CD4-positive, alpha-beta T cell (primary cell): ENCODE results near the gene DNAI2. TPM values are rescaled to one million over a fixed set of nuclear protein-coding genes. Genes with fewer than 3 reads are reported as not detected.

Source experiments
- ATAC-seq: fragments of 200-7000 bp; cut with Tn5 transposase; one replicate; pipeline ENCODE4 v1.10.0; 2022; ENCODE audit warnings: mild to moderate bottlenecking; ENCODE audit not compliant: poor library complexity
- CTCF ChIA-PET: fragments of 350-600 bp; sonication (Branson Sonifier 250); formaldehyde crosslinking; loops from one replicate; lab custom pipeline; 2021; ENCODE audit warnings: antibody characterized with exemption, inconsistent platforms; lab: Charles Lee
- POLR2A ChIA-PET: fragments of 350-600 bp; sonication (Branson Sonifier 250); formaldehyde crosslinking; loops from one replicate; lab custom pipeline; 2021; ENCODE audit warnings: antibody characterized with exemption, inconsistent platforms; lab: Charles Lee
- DNase-seq, 14 experiments: peaks; one replicate each; pipeline ENCODE4 v3.0.0-alpha.2; 2013 to 2020; ENCODE audit warnings: mixed read lengths in 2 of 14
- H3K27ac ChIP-seq, 2 donors: one replicate each; pipeline versions ENCODE4 v1.5.1 to v1.7.0; 2013; ENCODE audit warnings: low read length in 2 of 2, low read depth in 1 of 2, mild to moderate bottlenecking in 1 of 2
- H3K27me3 ChIP-seq, 2 experiments: 1 replicate in 1 of 2; 2 replicates in 1 of 2; pipeline versions ENCODE4 v1.6.1 to v1.7.0; 2013; ENCODE audit warnings: low read length in 2 of 2, control low read depth in 1 of 2, mild to moderate bottlenecking in 1 of 2, moderate library complexity in 1 of 2; ENCODE audit not compliant: insufficient read depth in 2 of 2, control insufficient read depth in 1 of 2
- H3K36me3 ChIP-seq: one replicate; pipeline ENCODE4 v1.6.1; 2013; ENCODE audit warnings: low read length, control low read depth; ENCODE audit not compliant: insufficient read depth
- H3K4me1 ChIP-seq: one replicate; pipeline ENCODE4 v1.6.1; 2013; ENCODE audit warnings: low read length, control low read depth; ENCODE audit not compliant: insufficient read depth
- H3K4me3 ChIP-seq: one replicate; pipeline ENCODE4 v1.5.1; 2013; ENCODE audit warnings: mild to moderate bottlenecking, low read length, moderate library complexity
- H3K9me3 ChIP-seq, 2 experiments: 1 replicate in 1 of 2; 2 replicates in 1 of 2; pipeline versions ENCODE4 v1.6.1 to v1.7.0; 2013; ENCODE audit warnings: low read length in 2 of 2, mild to moderate bottlenecking in 2 of 2, control low read depth in 1 of 2, moderate library complexity in 1 of 2; ENCODE audit not compliant: control insufficient read depth in 1 of 2, insufficient read depth in 1 of 2
- H3K27ac Mint-ChIP-seq: one replicate; pipeline ENCODE4 v1.8.0; 2020; ENCODE audit warnings: mixed read lengths
- H3K27me3 Mint-ChIP-seq: one replicate; pipeline ENCODE4 v1.8.0; 2021; ENCODE audit warnings: mixed read lengths
- H3K36me3 Mint-ChIP-seq: one replicate; pipeline ENCODE4 v1.8.0; 2021; ENCODE audit warnings: low read depth, mixed read lengths
- H3K4me1 Mint-ChIP-seq: one replicate; pipeline ENCODE4 v1.8.0; 2021; ENCODE audit warnings: low read depth, mixed read lengths
- H3K4me3 Mint-ChIP-seq: one replicate; pipeline ENCODE4 v1.8.0; 2020; ENCODE audit warnings: mild to moderate bottlenecking, mixed read lengths
- H3K9me3 Mint-ChIP-seq: one replicate; pipeline ENCODE4 v1.8.0; 2020; ENCODE audit warnings: mixed read lengths
- intact Hi-C, 2 experiments: fragments of 100-400 bp; cut with DNase I in 1 of 2; cut with micrococcal nuclease in 1 of 2; formaldehyde crosslinking; loops; one replicate each; pipeline versions ENCODE4 v1.15.1 to v1.9.0; 2023 to 2025; cut with DNase I, micrococcal nuclease
- total RNA-seq, 174 experiments: library from RNA in 2 of 174; stranded (reverse) in 2 of 174; gene quantifications; one replicate each; pipeline ENCODE4 v1.2.3 and lab custom pipeline; 2021 to 2026
- TF ChIP-seq, protein P1 (sequence below): fragments of 200-600 bp; IDR thresholded peaks from one replicate; pipeline ENCODE4 v1.8.0; 2022; ENCODE audit warnings: antibody characterized with exemption, mild to moderate bottlenecking

Gene DNAI2
- total RNA-seq, 2 experiments from 2014 or later = 0.66 to 1.2 TPM

GRCh38 chr17:74249590-74250270 lies 24.3 kb upstream of the DNAI2 start:
- no peak overlapping the region for H3K27ac Mint-ChIP-seq
- ChIA-PET POLR2A (no interaction called here), CTCF (no interaction called here)
- H3K4me3 ChIP-seq = no peak overlapping the region
- peaks cover 9% of the 10 kb centered on the region for H3K36me3 Mint-ChIP-seq
- intact Hi-C loops = no loop called here
- no peaks in the 10 kb centered on the region for H3K4me1 Mint-ChIP-seq
- peaks cover 12% of the 10 kb centered on the region for H3K36me3 ChIP-seq
- no peaks in the 10 kb centered on the region for H3K4me1 ChIP-seq
- no peak overlapping the region for H3K4me3 Mint-ChIP-seq
- no peaks in the 10 kb centered on the region for H3K9me3 Mint-ChIP-seq
- DNase-seq = no peak
- no peak for ATAC-seq
- H3K27me3 Mint-ChIP-seq = no peaks in the 10 kb centered on the region
- TF ChIP-seq, protein P1, sequence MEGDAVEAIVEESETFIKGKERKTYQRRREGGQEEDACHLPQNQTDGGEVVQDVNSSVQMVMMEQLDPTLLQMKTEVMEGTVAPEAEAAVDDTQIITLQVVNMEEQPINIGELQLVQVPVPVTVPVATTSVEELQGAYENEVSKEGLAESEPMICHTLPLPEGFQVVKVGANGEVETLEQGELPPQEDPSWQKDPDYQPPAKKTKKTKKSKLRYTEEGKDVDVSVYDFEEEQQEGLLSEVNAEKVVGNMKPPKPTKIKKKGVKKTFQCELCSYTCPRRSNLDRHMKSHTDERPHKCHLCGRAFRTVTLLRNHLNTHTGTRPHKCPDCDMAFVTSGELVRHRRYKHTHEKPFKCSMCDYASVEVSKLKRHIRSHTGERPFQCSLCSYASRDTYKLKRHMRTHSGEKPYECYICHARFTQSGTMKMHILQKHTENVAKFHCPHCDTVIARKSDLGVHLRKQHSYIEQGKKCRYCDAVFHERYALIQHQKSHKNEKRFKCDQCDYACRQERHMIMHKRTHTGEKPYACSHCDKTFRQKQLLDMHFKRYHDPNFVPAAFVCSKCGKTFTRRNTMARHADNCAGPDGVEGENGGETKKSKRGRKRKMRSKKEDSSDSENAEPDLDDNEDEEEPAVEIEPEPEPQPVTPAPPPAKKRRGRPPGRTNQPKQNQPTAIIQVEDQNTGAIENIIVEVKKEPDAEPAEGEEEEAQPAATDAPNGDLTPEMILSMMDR = no peak
- no peaks in the 10 kb centered on the region for H3K27me3 ChIP-seq
- H3K27ac ChIP-seq = no peak overlapping the region
- H3K9me3 ChIP-seq = no peaks in the 10 kb centered on the region

- ChIA-PET CTCF (no interaction called here), POLR2A (no interaction called here)
- H3K4me3 Mint-ChIP-seq = no peak overlapping the region
Observed at GRCh38 chr17:74250324-74250995, 23.6 kb upstream of the DNAI2 start.

DNA sequence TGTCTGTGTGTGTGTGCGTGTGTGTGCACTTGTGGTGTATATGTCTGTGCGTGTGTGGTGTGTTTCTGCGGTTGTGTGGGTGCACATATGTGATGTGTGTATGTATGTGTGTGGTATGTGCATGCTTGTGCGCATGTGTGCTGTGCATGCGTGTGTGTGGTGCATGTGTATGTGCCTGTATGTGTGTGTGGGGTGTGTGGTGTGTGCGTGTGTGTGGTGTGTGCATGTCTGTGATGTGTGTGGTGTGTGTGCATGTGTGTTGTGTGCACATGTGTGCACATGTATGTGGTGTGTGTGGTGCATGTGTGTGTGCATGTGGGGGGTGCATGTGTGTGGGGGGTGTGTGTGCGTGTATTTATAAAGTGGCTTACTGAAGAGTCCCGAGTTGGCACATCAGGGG lies 23.0 kb upstream of the DNAI2 start:
- CTCF ChIA-PET = no interaction called here
- Mint-ChIP-seq H3K27ac (no peak overlapping the region), H3K27me3 (no peaks in the 10 kb centered on the region), H3K4me1 (no peaks in the 10 kb centered on the region), H3K9me3 (no peaks in the 10 kb centered on the region), H3K36me3 (peaks cover 9% of the 10 kb centered on the region), H3K4me3 (no peak overlapping the region)
- H3K9me3 ChIP-seq = no peaks in the 10 kb centered on the region
- H3K4me3 ChIP-seq = no peak overlapping the region
- ATAC-seq (no peak), DNase-seq (no peak)
- TF ChIP-seq, protein P1 = no peak
- POLR2A ChIA-PET = no interaction called here
- no peaks in the 10 kb centered on the region for H3K27me3 ChIP-seq
- intact Hi-C loops = no loop called here
- peaks cover 11% of the 10 kb centered on the region for H3K36me3 ChIP-seq
- no peak overlapping the region for H3K27ac ChIP-seq
- H3K4me1 ChIP-seq = no peaks in the 10 kb centered on the region

More at GRCh38 chr17:74250324-74250995, 23.6 kb upstream of the DNAI2 start:
- intact Hi-C loops = no loop called here
- Histone ChIP-seq H3K27me3 (no peaks in the 10 kb centered on the region), H3K9me3 (no peaks in the 10 kb centered on the region), H3K36me3 (peaks cover 11% of the 10 kb centered on the region), H3K27ac (no peak overlapping the region), H3K4me1 (no peaks in the 10 kb centered on the region), H3K4me3 (no peak overlapping the region)
- TF ChIP-seq, protein P1 = no peak
- H3K4me1 Mint-ChIP-seq = no peaks in the 10 kb centered on the region
- H3K27ac Mint-ChIP-seq = no peak overlapping the region
- DNase-seq (no peak), ATAC-seq (no peak)
- no peaks in the 10 kb centered on the region for H3K9me3 Mint-ChIP-seq
- H3K36me3 Mint-ChIP-seq = peaks cover 9% of the 10 kb centered on the region
- no peaks in the 10 kb centered on the region for H3K27me3 Mint-ChIP-seq
